ENCODE measurements around the gene RTP1.

RTP1 gene

DNA sequence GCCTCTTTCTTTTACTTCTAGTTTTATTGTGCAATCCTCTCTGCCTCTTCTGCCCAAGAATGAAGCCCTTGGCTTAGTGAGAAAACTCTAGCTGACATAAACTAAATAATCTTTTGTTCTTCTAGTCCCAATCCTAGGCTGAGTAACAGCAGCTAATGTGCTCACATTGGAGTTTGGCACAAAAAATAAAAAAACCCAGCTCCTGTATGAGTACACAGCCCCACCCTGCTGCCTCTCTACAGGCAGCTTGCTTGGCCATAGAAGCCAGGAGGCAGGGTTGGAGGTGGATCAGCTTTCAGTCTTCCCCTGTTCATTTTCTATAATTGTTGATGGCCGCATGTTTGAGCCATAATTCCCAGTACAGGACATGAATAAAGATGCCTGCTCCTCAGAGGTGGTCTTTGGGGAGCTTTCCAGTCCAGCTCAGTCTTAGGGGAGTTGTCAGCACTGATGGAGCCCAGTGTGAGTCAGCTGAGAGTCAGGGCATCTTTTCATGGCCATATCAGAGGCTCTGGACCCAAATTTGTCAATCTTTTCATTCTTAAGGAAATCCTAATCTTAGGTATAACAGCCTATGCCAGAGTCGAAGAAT, 46.7 kb downstream of the RTP1 start:
- FAIRE-seq = no peak

DNA sequence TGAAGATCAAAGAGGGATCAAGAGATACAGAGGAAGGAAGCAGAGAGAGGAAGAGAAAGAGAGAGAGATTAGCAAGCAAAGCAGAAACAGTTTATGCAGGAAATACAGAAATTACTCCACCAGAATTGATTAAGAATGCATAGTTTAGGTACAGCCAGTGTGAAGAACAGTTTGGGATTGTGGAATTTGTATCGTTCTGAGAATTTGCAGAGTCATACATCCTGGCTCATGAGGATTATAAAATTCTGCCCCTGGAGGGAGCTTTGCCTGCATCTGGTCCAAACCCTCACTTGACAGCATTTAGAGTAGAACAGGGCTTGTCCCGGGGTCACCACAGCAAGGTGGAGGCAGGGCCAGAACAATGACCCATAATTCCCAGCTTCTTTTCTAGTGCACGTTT, 50.1 kb downstream of the RTP1 start:
- FAIRE-seq = no peak

Measured in endometrium (tissue), 2 donors.